HG03196 (cell line): ENCODE measurements around the gene SSX2IP.
"Not testable (repeated sequence)": the region's sequence is repeated elsewhere in the genome, so short reads cannot be mapped to it uniquely, and the experiment has no call there.

ENCODE experiments used
- ATAC-seq: cut with Tn5 transposase; IDR thresholded peaks from one replicate; pipeline ENCODE4 v1.9.1; 2021; ENCODE audit not compliant: unreplicated experiment

Gene SSX2IP

DNA sequence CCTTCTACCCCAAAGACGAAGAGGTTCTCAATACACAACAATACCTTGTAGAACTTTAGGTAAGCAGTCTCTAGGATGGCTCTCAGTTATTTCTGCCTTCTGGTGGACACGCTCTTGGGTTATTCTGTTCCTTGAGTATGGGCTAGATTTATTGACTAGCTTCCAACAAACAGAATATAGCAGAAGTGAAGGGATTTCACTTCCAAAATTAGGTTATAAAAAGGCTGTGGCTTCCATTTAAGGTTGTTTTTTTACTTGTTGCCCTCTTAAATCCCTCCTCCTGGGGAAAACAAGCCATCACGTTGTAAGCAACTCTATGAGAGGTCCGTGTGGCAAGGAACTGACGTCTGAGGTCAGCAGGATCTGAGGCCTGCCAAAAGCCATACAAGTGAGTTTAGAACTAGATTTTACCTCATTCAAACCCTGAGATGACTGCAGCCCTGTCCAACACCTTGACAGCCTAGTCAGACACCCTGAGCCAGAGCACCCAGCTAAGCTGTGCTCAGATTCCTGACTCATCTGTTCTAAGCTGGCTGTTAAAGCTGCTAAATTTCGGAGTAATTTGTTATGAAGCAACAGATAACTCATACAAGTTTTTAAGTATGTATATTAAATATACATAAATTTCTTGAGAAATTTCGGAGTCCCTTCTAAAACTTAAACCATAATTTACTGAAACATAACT, 12.7 kb downstream of the SSX2IP start:
- ATAC-seq = no peak

DNA sequence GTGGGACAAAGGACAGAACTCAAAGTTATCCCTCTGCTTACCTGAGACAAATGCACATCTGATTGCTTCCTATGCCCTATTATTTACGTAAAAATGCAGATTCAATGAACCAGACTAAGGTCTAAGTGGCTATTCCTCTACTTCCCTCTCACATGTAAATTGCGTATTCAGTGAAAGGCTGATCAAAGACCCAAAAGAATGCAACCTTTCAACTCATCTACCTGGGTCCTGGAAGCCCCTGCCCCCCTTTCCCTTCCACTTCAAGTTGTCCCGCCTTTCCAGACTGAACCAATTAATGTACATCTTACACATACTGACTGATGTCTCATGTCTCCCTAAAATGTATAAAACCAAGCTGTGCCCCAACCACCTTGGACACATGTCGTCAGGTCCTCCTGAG, 14.6 kb downstream of the SSX2IP start:
- no peak for ATAC-seq

DNA sequence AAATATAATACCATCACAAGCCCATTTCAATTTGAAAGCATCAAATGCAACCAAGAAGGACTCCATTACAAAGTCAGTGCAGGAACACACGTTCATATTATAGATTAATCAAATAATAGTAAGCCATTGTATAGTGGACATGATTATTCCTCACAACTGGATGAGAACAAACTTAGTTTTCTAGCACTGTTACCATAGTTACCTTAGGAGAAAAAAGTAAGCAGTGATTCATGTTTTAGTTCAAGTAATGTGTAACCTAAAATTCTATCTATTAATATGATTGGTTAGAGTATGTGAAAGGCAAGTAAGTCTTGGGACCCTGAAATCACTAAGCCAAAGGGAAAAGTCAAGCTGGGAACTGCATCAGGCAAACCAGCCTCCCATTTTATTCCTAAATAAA, 15.2 kb downstream of the SSX2IP start:
- ATAC-seq = no peak

DNA sequence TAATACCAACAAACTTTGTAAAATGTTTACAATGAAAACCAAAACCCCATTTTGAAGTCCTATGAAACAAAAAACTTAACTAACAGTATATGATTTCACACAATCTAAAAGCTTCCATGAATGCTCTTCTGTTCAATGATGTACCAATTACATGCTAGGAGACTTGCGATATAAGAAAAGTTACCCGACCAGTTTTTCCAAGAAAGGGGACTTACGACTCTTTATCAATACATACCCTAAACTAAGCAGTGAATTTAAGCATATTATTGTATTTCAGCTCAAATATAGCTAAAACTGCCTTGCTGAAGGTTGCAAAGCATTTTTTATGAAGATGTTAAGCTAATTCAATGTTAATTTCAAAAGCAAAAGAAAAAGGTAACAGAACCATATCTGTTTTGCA, 15.6 kb downstream of the SSX2IP start:
- no peak for ATAC-seq

DNA sequence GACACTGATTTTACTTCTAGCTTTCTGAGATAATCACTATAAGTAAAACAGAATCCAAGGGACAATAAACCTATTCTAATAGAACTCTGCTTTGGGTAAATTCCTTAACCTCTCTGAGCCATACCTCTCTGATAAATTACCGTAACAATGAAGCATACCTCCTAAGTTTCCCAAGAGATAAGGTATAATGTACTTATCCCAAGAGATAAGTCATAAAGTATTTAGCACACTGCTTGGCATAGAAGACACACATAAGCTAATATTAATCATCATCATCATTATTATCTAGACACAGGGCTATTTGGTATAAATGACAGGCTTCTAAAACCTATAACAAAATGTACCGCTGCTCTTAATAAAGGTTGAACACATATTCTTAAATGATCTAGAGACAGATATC, 16.2 kb downstream of the SSX2IP start:
- ATAC-seq = no peak

DNA sequence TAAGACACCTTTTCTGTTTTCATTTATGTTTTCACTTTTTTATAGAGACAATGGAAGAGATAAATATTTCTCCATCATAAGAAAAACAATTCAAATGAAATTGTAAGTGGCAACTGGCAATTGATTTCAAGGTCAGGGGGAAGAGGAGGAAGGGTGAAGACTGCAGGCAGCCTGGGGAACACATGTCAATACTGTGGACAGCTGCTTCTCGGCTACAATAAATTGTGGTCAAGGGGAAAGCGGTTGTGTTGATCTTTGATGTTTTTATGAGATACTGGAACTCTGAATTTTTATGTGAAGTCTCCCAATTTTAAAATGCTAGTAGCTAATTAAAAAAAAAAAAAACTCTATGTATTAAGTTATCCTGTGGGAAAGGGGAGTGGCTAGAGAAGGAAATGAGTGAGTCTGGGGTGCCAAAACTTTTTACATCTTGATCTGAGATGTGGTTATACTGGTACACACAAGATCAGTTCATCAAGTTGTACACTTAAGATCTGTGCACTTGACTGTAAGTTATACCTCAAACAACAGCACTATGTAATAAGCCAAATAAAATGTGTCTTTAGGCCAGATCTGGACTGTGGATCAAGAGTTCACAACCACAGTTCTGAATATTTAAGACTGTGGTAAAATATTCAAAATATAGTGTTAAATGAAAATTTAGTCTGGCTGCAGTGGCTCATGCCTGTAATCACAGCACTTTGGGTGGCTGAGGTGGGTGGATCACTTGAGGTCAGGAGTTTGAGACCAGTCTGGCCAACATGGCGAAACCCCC, 18.0 kb downstream of the SSX2IP start:
- ATAC-seq = no peak

DNA sequence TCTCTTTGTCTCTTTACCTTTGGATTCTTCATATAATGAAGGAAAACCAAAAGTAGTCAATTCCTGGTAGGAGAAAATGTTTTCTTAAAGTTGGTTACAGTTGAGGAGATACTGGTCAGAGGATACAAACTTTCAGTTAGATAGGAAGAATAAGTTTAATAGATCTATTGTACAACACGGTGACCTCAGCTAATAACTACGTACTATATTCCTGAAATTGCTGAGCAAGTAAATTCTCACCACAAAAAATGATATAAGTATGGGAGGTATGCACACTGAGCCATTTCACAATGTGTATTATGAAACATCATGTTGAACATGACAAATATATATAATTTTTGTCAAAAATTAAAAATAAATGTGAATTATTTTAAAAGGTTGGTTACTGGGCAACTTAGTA, 20.4 kb downstream of the SSX2IP start:
- ATAC-seq = no peak

DNA sequence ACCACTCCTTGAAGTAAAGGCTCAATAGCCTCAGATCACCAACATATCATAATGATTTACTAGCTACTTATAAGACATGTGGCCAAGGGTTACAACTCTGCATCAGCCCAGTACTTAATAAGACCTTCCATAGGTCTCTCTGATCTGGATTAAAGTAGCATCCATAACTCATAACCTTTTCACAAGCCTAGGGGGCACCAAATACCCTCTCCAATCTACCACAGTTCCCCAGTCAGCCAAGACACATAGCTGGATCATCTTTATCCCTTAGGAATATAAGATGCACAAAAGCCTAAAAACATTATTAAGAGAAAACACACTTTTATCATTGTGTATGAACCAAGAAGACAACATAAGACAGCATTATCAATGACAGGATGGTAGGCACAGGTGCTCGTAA, 22.1 kb downstream of the SSX2IP start:
- ATAC-seq = no peak

DNA sequence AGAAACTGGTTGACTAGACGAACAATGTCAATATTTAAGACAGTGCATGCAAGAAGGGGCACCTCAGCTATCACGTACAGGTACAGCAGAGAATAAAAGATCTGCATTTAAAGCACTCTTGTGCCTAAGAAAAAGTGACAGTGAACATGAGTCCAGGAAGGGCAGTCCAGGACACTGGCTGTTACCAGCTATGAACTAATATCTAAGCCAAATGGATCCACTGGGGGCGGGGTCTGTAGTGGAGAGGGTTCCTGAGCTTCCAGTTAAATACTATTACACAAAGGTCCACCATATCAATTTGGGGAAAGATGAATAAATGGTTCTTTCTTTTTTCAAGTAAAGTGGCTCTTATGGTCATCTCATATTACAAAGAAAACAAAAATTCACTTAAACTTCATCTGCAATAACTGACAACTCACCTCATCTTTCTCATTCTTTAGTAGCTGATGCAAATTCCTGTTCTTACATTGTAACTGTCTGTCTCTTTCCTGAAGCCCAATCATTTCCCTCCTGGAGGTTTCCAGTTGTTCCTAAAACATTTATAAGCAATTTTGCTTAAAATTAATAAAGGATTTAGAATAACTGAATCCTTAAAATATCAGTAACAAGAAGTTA, 24.5 kb downstream of the SSX2IP start:
- ATAC-seq = no peak

DNA sequence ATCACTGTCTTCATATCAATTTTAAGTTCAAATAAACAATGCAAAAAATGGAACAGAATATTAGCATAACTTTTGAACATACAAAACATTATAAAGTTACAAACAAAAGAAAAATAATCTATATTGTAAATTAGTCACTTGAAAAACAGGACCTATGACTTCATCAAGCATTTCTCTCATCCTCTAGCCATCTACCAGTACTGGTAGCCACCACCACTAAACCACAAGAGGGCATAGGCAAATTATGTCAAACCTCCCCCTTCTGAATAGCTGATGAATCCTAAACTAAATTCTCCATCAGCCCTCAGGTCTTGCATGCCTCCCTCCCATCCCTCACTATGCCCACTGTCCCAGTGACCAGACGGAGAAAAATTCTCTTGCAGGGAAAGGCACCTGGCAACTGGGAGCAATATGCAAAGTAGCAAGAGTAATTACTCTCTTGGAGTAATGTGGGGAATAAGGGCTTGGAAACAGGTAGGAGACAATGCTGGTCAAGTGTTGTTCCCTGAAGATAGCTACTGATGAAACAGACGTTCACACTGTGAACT, 37.1 kb downstream of the SSX2IP start:
- ATAC-seq = no peak

DNA sequence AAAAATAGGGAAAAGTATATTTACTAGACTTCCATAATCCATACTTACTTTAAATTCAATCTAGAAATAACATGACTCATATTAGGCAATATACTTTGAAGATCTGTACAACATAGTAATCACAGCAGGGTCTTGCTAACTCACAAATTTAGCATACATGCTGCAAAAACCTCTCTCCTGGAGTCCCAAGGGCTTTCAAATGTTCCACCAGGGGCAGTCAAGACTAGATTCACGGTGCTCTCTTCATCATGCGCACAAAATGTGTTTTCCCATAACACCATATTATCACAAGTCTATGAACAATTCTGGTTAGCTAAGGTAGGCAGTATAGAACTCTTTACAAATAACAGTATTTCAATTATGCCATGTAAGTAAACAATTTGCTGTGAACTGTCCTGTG, 45.8 kb downstream of the SSX2IP start:
- no peak for ATAC-seq

DNA sequence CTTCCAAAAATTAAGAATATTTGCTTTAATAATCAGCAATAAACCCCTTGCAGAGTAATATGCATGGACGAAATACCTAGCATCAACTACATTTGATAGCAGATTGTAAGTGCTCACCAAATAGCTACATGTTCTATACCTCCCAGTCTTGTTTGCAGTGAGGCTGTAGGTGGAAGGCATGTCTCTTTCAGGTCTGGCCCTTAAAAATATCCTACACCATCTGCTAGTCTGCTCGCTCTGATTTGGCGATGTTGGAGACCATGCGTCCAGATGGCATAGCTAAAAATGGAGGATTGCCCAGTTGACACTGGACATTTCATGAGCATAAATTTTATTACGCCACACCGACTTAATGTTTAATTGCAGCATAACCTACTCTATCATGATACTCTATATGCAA, 47.1 kb downstream of the SSX2IP start:
- no peak for ATAC-seq

DNA sequence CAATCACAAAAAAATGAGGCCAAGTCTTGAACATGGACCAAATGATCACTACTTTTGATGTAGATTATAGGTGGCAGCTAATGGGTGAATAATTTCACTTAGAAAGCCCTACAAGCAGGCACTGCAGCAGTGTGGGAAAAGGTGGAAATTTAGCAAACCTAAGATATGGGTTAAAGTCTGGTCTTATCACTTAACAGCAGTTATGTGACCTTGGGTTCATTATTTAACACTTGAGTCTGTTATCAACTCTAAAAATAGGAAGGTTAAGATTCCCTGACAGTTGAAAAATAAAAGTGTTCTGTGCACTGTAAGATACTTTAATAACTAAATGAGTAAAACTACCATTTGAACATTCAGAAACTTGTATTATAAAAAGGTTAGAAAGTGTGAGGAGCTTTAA, 47.5 kb downstream of the SSX2IP start:
- no peak for ATAC-seq

DNA sequence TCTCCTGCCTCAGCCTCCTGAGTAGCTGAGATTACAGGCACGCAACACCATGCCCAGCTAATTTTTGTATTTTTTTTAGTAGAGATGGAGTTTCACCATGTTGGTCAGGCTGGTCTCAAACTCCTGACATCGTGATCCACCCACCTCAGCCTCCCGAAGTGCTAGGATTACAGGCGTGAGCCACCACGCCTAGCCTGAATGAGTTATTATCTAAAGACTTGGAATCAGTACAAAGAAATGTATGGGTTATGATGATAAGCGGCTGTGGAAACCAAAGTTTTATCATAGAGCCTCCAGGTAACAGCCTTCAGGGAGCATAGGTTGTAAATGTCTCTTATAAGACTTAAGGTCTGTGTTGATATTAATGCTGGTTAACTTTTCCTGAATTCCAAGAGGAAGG, 50.5 kb downstream of the SSX2IP start:
- ATAC-seq = not testable (repeated sequence)

DNA sequence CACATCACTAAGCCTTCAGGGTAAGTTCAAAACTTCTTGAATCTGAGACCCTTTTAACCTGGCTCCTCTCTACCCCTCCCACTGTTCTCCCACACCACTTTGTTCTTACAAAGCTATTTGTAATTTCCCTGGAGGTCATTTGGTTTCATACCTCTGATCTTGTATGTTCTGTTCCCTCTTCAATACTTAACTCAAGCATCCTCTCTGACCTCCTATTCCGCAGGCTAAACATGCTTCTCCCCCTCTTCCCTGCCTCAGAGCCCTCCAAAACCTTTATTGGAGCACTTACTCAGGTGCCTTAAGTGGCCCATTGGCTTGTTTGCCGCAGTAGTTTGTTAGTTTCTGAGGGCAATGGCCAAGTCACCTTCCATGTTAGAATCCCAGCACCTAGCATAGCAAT, 54.8 kb downstream of the SSX2IP start:
- no peak for ATAC-seq

DNA sequence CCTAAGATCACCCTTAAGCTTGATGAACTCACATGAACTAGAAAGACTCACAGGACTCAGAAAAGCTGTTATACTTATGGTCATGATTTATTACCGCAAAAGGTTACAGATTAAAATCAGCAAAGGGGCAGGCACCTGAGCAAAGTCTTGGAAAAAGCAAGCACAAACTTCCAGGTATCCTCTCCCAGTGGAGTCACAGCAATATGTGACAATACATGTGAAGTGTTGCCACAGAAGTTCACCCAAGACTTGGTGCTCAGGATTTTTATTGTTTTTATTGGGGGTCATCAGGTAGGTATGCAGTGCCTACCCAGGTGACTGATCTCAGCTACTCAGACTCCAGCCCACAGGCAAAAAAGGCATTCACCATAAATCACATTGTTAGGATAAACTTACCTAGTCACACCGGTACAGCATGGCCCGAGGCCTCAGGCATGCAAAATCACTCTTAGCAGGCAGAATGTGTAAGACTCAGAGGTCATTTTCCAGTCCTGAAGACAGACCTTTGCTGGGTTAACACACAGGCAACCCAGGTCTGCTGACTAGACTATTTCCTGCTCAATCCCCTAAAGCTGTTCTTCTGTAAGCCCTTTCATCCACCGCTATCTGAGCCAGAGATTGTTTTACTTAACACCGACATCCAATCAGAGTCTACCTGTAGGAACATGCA, 55.6 kb downstream of the SSX2IP start:
- no peak for ATAC-seq

DNA sequence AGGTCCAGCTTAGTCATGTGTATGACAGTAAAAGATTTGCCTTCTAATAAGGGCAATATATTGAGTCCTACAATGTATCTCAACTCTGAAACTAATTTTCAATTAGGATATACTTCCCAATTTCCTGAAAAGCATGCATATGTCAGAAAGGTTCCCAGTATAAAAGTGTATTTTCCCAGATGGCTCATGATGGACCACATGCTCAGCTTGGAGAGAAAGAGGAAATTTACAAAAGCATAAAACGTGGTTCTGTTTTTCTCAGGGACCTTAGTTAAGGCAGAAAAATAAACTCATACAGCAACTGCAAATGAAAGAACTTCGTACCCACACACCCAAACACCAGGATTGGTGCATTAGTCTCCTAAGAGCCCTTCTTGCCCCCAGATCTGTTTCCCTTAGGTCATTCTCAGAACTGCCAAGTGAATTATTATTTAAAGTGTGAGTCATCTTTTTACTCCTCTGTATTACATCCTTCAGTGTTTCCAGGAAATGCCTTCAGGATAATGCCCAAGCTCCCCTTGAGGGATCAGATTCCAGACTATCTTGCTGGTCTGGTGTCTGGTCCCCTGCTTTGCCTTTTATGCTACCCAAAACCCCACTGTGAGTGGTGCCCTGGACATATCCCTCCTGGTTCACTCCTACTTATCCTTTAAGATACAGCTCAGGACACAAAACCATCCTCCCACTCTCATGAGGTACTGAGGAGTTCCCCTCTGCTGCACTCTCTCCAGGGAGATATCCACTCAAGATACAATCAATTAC, 57.4 kb downstream of the SSX2IP start:
- peak; percentile 67 for ATAC-seq

DNA sequence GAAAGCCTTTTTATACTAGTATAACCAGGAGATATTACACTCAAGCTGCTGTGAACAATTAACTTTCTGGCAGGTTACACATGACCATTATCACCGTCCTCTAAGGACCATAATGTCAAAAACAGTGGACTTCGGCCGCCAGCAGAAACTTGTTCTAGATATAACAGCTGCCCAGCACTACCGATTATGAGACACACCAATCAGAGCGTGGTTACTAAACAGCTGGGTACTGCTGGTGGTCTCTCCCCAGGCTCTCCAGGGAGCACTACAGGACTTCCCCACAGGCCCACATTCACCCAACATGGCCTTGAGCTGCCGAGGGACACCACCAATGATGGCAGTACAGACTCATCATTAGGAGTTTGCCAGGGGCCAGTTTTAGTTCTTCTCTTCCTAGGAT, 58.1 kb downstream of the SSX2IP start:
- no peak for ATAC-seq

DNA sequence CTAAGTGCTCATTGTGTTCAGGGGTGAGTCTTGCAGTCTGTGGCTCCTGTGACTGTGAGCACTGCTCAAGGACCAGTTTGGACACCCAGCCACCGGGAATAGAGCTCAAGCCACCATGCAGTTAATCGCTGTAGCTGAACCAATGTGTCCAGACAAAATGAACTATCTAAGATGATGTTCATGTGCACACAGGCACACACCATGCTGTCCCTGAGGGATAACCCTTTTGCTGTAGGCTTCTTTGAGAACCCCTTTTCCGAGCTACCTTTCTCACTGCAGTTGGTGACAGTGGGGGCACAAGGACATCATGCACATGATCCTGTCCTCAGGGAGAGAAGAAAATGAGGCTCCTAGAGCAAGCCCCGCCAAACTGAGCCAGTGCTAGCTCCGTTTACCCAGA, 65.4 kb downstream of the SSX2IP start:
- ATAC-seq = no peak

DNA sequence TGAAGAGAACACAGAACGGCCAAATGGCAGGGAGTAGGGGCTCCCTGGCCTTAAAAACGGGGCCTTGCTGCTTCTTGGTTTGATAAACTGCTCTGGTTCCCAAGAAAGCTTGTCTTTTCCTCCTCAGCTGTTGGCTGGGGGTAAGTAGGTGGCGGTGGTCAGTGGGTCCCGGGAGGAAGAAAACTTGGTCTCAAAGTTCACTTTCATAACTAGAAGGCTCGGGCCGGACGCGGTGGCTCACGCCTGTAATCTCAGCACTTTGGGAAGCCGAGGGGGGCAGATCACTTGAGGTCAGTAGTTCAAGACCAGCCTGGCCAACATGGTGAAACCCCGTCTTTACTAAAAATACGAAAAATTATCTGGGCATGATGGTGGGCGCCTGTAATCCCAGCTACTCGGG, 68.7 kb downstream of the SSX2IP start:
- ATAC-seq = no peak
